ENCODE data around the gene UGT1A3.
"Not testable (repeated sequence)": the region's sequence is repeated elsewhere in the genome, so short reads cannot be mapped to it uniquely, and the experiment has no call there.

UGT1A3 gene

DNA sequence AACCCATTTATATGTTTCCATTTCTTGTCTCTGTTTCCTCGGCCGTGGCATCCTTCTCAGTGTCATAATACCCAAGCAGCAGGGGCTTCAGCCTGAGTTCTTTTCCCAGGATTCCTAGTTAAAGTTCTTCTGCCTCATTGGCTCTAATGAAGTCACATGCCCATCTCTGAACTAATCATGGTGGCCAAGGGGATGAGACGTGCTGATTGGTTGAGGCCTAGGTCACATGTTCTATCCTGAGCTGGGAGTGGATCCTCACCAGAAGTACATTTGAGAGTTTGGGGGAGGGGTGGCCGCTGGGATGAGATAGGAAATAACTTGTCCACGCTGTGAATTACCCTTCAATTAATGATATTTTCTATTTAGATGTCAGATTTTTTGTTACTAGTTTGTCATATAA, 19.9 kb upstream of the UGT1A3 start:
- no peak for DNase-seq

DNA sequence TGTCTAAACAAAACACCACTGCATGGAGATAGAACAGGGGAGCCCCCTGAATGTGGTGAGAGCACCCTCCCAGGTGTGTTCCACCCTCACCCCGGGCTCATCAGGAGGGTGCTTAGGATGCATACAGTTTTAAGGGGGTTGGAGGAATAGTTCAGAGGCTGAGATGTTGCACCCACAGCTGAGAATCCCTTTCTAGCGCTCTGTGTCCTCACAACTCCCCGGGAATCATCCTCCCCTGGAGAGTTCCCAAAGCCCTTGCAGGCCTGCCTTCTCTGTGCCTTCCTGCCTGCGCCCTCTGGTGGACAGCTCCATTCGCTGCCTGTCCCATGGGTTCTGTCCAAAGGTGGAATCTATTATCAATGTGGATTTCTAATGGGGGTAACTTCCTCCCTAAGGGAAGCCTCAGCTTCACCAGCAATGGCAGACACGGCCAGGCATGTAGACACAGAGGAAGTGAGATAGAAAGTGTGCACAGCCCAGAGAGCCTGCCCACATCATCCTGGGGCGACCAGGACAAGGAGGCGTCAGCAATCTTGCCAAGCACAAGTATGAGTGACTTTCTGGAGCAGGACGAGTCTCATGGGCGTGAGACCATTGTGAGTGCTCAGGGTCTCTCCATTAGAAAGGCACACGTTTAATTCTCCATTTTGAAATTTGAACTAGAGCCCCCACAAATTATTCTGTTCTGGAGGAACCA, 17.4 kb upstream of the UGT1A3 start:
- peak; percentile 71 for DNase-seq

DNA sequence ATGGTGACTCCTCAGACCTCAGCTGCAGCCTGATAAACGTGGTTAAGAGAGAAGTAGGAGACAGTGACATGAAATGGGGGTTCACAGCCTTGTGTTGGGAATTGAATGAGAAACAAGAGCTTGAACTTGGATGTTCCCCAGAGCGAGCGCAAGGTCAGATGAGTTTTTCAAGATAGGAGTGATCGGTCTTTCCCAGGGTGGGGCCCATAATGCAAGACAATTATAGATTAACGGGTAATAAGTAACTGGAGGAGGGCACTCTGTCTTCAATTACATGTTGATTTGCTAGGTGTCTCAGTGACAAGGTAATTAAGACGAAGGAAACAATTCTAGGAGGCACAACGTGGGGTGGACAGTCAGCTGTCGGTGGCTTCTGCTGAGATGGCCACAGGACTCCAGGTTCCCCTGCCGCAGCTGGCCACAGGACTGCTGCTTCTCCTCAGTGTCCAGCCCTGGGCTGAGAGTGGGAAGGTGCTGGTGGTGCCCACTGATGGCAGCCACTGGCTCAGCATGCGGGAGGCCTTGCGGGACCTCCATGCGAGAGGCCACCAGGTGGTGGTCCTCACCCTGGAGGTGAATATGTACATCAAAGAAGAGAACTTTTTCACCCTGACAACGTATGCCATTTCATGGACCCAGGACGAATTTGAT, 16.1 kb upstream of the UGT1A3 start, which contains the start of gene UGT1A5:
Gene UGT1A5 (plus strand): TSS at position 297 of the 651 bp plus-strand sequence. CDS start 85 bp downstream, at position 382.
- no peak for DNase-seq

DNA sequence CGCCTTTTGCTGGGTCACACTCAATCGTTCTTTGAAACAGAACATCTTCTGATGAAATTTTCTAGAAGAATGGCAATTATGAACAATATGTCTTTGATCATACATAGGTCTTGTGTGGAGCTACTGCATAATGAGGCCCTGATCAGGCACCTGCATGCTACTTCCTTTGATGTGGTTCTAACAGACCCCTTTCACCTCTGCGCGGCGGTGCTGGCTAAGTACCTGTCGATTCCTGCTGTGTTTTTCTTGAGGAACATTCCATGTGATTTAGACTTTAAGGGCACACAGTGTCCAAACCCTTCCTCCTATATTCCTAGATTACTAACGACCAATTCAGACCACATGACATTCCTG, 15.6 kb upstream of the UGT1A3 start:
- DNase-seq, result no peak

DNA sequence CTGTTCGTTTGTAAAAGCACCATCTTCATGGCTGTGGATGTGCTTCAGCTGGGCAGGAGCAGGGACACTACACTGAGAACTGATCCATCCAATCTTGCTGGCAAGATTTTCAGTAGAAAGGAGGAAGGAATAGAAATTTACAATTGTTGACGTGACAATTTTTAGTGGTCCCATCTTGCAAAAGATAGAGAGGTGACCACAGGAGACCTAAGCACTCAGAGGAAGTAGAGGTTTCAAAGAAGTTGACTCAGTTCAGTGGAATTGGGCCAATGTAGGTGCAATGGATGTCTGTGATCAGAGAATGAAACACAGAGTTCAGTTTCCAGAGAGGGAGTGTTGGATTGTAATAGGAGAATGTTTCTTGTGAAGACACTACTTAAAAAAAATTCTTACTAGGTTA, 14.7 kb upstream of the UGT1A3 start:
- no peak for DNase-seq

DNA sequence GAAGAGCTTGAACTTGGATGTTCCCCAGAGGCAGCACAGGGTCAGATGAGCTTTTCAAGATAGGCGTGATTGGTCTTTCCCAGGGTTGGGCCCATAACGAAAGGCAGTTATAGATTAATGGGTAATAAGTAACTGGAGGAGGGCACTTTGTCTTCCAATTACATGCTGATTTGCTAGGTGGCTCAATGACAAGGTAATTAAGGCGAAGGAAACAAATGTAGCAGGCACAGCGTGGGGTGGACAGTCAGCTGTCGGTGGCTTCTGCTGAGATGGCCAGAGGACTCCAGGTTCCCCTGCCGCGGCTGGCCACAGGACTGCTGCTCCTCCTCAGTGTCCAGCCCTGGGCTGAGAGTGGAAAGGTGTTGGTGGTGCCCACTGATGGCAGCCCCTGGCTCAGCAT, 10.3 kb upstream of the UGT1A3 start, which contains the start of gene UGT1A4:
Gene UGT1A4 (plus strand): TSS at position 185 of the 400 bp plus-strand sequence. CDS start 85 bp downstream, at position 270.
- no peak for DNase-seq

DNA sequence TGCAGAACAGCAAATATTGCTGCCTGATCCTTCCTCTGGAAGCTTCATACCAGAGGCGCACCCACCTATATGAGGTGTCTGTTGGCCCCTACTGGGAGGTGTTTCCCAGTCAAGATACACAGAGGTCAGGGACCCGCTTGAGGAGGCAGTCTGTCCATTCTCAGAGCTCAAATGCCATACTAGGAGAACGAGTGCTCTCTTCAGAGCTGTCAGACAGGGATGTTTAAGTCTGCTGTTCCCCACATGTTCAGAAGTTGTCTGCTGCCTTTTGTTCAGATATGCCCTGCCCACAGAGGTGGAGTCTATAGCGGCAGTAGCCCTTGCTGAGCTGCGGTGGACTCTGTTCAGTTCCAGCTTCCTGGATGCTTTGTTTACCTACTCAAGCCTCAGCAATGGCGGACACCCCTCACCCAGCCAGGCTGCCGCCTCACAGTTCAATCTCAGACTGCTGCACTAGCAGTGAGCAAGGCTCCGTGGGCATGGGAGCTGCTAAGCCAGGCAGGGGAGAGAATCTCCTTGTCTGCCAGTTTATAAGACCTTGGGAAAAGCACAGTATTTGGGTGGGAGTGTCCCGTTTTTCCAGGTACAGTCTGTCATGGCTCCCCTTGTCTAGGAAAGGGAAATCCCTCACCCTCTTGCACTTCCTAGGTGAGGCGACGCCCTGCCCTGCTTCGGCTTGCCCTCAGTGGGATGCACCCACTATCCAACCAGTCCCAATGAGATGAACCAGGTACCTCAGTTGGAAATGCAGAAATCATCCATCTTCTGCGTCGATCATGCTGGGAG, 8.2 kb downstream of the UGT1A3 start:
- not testable (repeated sequence) for DNase-seq

DNA sequence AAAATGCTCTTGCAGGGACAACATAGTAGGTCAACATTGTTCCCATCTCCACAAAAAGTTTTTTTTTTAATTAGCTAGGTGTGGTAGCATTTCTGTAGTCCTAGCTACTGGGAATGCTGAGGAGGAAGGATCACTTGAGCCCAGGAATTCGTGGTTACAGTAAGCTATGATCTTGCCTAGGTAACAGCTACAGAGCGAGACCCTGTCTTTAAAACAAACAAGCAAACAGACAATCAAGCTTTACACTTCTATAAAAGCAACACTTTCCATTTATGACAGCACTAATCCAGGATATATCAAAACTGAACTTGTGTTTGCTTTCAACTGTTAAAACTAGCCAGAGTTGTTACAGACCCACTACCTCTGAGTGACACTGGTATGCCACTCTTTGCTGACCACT, 12.0 kb downstream of the UGT1A3 start:
- DNase-seq, result no peak

DNA sequence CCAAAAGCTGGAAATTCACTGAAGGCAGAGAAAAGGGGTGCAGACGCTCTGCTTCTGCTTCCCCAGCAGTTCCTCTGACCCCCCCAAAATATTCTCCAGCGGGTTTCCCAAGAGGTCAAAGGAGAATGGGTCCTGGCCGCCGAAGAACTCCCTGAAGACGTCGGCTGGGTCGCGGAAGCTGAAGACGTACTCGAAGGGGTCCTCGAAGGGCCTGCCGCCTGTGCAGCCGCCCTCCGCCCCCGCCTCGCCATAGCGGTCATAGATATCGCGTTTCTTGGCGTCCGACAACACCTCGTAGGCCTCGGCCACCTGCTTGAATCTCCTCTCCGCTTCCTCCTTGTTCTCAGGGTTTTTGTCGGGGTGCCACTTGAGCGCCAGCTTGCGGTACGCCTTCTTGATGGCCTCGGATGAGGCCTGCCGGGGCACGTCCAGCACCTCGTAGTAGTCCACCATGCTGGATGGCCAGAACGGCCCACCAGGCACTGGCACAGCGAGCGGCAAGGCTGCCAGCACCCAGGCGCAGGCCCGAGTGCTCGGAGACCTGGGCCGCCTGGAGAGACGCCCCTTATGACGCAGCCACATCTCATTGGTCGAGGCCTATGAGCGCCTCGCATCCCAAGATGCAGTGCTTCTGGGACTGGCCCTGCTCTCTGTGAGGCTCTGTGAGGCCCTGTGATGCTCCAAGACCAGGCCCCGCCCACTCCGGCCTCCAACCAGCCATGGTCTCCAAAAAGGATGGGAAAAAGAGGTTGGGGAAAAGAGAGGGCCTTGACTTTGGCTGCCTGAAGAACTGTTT, 14.8 kb downstream of the UGT1A3 start:
- no peak for DNase-seq

DNA sequence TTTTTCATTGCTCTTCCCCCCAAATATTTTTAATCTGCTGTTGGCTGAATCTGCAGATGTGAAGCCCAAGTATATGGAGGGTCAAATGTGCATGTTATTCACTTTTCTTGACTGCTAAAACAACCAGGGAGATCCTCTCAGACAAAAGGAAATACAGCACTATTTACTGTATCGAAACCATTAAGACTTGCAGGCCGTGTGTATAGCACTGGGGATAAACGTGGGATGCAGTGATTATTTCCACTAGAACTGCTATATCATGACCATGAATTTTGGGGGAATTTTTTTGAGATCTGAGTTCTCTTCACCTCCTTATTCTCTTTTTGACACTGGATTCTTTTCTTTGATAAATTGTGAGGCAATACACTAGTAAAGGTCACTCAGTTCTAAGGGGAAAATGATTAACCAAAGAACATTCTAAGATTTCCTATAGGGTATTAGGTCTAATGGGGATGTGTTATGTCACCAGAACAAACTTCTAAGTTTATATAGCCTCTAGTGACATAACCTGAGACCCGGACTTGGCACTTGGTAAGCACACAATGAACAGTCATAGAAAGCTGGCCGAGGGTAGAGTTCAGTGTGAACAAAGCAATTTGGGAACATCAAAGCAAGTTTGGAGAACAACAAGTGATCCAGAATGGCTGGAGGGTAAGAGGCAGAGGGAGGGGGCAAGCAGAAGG, 16.4 kb downstream of the UGT1A3 start:
- DNase-seq, result no peak

DNA sequence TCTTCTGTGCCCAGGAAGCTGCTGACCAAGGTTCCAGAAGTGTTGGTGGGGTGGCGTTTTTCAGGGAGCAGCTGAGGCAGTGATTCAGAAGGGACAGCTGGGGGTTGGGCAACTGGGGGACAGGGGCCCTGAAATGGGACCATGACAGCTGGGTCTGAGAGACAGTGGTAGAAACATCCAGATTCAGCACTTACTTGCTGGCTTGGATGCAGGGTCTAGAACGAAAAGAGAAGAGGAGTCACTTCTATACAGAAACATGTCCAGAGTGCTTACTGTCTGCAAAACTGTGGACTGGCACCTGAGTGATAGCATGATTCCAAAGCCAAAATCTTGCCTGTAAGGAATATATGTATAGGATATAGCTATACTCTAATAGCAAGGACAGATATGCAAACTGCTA, 17.0 kb downstream of the UGT1A3 start:
- DNase-seq, result not testable (repeated sequence)

DNA sequence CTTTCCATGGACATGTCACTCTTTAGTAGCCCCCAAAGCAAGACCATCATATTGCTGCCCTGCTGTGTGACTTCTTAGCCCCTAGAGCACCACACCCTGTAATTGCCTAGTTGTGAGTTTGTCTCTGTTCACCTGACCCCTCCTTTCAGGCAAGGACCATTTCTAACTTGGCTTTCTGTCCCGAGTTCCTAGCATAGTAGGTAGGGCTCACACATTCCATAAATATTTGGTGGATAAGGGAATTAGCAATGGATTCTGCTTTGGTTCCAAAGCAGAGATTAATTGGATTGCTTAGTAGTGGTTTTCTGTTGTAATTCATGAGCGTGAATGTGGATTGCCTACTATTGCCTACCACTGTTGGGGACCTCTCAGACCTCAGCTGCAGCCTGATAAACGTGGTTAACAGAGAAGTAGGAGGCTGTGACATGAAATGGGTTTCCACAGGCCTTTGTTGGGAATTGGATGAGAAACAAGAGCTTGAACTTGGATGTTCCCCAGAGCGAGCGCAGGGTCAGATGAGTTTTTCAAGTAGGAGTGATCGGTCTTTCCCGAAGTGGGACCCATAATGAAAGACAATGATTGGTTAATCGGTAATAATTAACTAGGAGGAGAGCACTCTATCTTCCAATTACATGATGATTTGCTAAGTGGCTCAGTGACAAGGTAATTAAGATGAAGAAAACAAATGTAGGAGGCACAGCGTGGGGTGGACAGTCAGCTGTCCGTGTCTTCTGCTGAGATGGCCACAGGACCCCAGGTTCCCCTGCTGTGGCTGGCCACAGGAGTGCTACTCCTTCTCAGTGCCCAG, 17.8 kb downstream of the UGT1A3 start:
- no peak for DNase-seq

DNA sequence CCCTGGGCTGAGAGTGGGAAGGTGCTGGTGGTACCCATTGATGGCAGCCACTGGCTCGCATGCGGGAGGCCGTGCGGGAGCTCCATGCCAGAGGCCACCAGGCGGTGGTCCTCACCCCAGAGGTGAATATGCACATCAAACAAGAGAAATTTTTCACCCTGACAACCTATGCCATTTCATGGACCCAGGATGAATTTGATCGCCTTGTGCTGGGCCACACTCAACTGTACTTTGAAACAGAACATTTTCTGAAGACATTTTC, 18.4 kb downstream of the UGT1A3 start:
- no peak for DNase-seq

DNA sequence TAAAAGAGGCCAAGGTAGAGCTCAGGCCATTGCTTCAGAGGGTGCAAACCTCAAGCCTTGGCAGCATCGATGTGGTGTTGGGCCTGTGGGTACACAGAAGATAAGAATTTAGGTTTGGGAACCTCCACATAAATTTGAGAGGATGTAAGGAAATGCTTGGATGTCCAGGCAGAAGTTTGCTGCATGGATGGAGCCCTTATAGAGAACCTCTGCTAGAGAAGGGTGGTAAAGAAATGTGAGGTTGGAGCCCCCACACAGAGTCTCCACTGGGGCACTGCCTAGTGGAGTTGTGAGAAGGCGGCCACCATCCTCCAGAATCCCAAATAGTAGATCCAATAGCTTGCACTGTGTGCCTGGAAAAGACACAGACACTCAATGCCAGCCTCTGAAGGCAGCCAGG, 21.8 kb downstream of the UGT1A3 start:
- not testable (repeated sequence) for DNase-seq

DNA sequence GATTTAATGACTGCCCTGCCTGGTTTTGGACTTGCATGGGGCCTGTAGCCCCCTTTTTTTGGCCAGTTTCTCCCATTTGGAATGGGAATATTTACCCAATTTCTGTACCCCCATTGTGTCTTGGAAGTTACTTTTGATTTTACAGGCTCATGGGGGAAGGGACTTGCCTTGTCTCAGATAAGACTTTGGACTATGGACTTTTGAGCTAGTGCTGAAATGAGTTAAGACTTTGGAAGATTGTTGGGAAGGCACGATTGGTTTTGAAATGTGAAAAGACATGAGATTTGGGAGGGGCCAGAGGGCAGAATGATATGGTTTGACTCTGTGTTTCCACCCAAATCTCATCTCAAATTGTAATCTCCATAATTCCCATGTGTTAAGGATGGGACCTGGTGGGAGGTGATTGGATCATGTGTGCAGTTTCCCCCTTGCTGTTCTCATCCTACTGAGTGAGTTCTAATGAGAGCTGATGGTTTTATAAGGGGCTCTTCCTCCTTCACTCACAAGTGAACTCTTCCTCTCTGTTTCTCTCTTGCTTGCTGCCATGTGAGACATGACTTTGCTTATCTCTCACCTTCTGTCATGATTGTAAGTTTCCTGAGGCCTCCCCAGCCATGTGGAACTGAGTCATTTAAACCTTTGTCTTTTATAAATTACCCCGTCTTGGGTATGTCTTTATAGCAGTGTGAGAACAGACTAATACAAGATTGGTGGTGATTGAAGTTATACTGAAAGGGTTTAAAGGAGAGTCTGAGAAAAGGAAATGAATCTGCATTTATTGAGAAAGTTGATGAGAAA, 22.6 kb downstream of the UGT1A3 start:
- not testable (repeated sequence) for DNase-seq

DNA sequence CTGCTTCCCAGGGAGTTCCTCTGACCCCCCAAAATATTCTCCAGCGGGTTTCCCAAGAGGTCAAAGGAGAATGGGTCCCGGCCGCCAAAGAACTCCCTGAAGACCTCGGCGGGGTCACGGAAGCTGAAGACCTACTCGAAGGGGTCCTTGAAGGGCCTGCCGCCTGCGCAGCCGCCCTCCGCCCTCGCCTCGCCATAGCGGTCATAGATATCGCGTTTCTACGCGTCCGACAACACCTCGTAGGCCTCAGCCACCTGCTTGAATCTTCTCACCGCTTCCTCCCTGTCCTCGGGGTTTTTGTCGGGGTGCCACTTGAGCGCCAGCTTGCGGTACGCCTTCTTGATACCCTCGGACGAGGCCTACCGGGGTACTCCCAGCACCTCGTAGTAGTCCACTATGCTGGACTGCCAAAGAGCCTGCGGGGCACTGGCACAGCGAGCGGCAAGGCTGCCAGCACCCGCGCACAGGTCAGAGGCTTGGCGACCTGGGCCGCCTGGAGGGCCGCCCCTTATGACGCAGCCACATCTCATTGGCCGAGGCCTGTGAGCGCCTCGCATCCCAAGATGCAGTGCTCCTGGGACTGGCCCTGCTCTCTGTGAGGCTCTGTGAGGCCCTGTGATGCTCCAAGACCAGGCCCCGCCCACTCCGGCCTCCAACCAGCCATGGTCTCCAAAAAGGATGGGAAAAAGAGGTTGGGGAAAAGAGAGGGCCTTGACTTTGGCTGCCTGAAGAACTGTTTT, 26.2 kb downstream of the UGT1A3 start:
- DNase-seq, result no peak

DNA sequence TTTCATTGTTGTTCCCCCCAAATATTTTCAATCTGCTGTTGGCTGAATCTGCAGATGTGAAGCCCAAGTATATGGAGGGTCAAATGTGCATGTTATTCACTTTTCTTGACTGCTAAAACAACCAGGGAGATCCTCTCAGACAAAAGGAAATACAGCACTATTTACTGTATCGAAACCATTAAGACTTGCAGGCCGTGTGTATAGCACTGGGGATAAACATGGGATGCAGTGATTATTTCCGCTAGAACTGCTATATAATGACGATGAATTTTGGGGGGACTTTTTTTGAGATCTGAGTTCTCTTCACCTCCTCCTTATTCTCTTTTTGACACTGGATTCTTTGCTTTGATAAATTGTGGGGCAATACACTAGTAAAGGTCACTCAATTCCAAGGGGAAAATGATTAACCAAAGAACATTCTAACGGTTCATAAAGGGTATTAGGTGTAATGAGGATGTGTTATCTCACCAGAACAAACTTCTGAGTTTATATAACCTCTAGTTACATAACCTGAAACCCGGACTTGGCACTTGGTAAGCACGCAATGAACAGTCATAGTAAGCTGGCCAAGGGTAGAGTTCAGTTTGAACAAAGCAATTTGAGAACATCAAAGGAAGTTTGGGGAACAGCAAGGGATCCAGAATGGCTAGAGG, 27.7 kb downstream of the UGT1A3 start:
- no peak for DNase-seq

DNA sequence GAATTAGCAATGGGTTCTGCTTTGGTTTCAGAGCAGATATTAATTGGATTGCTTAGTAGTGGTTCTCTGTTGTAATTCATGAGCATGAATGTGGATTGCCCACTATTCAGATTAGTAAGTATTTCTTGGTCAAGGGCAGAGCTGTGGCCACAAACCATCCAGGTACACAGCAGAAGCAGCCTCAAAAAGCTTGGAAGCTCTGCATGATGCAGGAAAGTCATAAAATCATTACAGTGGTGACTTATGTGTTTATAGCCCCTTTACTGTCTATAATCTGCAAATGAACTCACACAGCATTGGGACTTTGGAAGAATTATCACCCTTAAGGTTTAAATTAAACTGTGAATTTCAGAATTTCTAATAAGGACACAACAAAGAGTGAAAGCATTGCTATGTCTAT, 29.3 kb downstream of the UGT1A3 start:
- DNase-seq, result no peak

DNA sequence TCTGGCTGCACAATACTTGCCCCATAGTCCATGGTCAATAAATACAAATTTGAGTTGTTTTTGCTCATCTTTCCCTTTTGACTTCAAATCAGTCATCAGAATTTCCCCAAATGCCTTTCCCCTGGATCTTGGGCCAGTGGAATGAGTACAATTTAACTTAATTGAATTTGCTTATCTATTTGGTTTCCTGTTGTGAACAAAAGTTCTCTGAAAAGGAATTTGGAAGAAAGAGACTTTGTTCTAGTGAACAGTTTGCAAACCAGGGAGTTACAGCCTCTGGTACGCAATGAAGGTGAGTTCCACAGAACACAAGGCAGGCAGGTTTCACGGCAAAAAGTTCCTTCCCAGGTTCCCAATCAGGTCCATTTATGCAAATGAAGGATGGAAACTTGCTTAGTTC, 30.0 kb downstream of the UGT1A3 start:
- DNase-seq, result no peak

DNA sequence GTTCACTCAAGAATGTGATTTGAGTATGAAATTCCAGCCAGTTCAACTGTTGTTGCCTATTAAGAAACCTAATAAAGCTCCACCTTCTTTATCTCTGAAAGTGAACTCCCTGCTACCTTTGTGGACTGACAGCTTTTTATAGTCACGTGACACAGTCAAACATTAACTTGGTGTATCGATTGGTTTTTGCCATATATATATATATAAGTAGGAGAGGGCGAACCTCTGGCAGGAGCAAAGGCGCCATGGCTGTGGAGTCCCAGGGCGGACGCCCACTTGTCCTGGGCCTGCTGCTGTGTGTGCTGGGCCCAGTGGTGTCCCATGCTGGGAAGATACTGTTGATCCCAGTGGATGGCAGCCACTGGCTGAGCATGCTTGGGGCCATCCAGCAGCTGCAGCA, 31.2 kb downstream of the UGT1A3 start, which contains the start of gene UGT1A1:
Gene UGT1A1 (plus strand): TSS at position 228 of the 400 bp plus-strand sequence. CDS start 18 bp downstream, at position 246.
- no peak for DNase-seq
